ENCODE measurements around the gene EIF3F. TPM values are rescaled to one million over a fixed set of nuclear protein-coding genes. Genes with fewer than 3 reads are reported as not detected.

EIF3F gene
- total RNA-seq, 1 donor from 2014 or later: 200 TPM

DNA sequence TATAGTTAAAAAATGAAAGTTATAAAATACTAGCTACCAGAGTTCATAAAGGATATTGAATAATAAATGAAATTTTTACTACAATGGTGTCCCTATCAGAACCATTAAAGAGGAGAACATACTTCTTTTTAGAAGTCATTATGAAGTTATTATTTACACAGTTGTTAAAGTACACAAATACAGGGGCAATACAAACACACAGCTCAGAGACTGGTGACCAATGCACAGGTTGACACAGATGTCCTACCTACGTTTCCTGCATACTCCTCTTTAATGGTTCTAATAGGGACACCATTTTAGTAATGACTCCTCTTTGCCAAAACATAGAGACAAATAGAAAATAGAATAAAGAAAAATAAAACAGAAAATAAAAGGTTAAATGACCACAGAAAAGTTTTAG is 31.9 kb upstream of the EIF3F start:
- Histone ChIP-seq H3K36me3 (no peaks in the 10 kb centered on the region), H3K4me1 (no peaks in the 10 kb centered on the region)
- intact Hi-C loops (cut with DNase I): no loop called here

DNA sequence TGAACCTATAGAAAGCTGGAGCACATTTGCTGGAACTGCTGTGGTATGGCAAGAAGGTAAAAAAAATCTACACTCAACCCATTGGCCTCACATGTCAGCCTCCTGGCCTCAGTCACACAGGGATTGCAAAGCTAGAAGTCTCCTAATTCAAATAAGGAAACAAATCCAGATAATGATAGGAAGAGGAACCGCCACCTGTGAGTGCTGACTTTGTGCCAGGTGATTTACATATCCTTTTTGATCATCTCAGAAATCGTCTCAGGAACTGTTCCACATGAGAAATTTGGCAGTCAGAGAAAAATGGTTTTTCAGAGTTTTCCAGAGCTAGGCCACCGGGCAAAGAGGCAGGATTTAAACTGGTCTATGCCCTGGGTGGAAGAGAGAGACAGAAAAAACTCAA is 22.9 kb upstream of the EIF3F start:
- no peak for ATAC-seq
- Histone ChIP-seq H3K4me1 (no peaks in the 10 kb centered on the region), H3K4me3 (no peak overlapping the region), H3K9me3 (no peaks in the 10 kb centered on the region), H3K27ac (no peak overlapping the region), H3K27me3 (peaks cover 6% of the 10 kb centered on the region), H3K36me3 (no peaks in the 10 kb centered on the region)
- intact Hi-C loops (cut with DNase I): no loop called here
- DNase-seq: no peak
- TF ChIP-seq, protein P1, sequence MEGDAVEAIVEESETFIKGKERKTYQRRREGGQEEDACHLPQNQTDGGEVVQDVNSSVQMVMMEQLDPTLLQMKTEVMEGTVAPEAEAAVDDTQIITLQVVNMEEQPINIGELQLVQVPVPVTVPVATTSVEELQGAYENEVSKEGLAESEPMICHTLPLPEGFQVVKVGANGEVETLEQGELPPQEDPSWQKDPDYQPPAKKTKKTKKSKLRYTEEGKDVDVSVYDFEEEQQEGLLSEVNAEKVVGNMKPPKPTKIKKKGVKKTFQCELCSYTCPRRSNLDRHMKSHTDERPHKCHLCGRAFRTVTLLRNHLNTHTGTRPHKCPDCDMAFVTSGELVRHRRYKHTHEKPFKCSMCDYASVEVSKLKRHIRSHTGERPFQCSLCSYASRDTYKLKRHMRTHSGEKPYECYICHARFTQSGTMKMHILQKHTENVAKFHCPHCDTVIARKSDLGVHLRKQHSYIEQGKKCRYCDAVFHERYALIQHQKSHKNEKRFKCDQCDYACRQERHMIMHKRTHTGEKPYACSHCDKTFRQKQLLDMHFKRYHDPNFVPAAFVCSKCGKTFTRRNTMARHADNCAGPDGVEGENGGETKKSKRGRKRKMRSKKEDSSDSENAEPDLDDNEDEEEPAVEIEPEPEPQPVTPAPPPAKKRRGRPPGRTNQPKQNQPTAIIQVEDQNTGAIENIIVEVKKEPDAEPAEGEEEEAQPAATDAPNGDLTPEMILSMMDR (IDR thresholded peaks at IDR 0.05): no peak

More for the DNA sequence above, 31.9 kb upstream of the EIF3F start:
- ATAC-seq: no peak
- TF ChIP-seq, protein P1 (IDR thresholded peaks at IDR 0.05): no peak
- H3K9me3 ChIP-seq: no peaks in the 10 kb centered on the region
- no peak for DNase-seq
- H3K4me3 ChIP-seq: no peak overlapping the region
- no peaks in the 10 kb centered on the region for H3K27me3 ChIP-seq
- H3K27ac ChIP-seq: no peak overlapping the region

DNA sequence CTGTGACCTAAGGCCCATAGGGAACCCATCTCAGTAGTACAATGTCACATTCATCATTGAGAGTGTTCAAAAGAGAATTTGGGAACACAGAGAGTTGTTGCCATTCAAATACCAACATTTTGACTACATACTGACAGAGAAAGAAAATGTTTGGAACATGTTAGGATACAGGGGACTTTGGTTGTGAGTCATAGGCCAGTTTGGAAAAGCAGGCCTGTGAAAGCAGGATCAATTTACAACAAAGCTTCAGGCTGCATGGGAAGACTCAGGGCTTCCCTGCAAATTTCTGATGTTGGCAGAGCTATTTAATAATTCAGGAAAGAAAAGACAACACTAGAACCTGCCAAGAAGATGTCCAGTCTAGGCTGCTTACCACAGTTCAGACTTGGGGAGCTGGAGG is 22.3 kb upstream of the EIF3F start:
- H3K27ac ChIP-seq: no peak overlapping the region
- no peak for DNase-seq
- no peaks in the 10 kb centered on the region for H3K9me3 ChIP-seq
- H3K27me3 ChIP-seq: peaks cover 6% of the 10 kb centered on the region
- intact Hi-C loops (cut with DNase I): no loop called here
- TF ChIP-seq, protein P1 (IDR thresholded peaks at IDR 0.05): no peak
- ATAC-seq: no peak
- H3K4me3 ChIP-seq: no peak overlapping the region
- H3K36me3 ChIP-seq: no peaks in the 10 kb centered on the region
- H3K4me1 ChIP-seq: no peaks in the 10 kb centered on the region

DNA sequence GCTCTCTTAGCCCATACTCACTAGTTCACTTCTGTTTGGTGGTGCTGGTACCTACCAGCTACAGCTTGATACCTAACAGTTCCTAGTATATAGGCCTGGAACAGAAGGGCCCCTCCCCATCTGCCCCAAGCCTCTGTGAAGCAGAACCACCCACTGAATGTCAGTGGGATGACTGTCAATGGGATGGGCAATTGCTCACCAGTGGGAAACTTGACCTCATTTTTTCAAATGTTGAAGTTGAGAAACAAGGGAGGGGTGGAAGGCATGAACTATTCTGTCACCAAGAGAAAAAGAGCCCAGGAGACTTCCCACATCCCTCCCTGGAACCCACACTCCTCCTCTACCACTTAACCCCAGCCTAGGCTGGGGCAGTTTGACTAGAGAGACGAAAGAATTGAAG is 21.8 kb upstream of the EIF3F start, which contains the start of gene NLRP10:
Gene NLRP10 (minus strand): TSS at position 62 of the 400 bp plus-strand sequence. CDS start 1,952 bp downstream, outside the sequence.
- Histone ChIP-seq H3K4me1 (no peaks in the 10 kb centered on the region), H3K27ac (no peak within 1 kb of the TSS)
- intact Hi-C loops (cut with DNase I): no loop called here

GRCh38 chr11:7967097-7967496 is 20.0 kb upstream of the EIF3F start:
- H3K36me3 ChIP-seq: no peaks in the 10 kb centered on the region
- no peaks in the 10 kb centered on the region for H3K27me3 ChIP-seq
- no peak overlapping the region for H3K4me3 ChIP-seq
- DNase-seq (no peak), ATAC-seq (no peak)
- TF ChIP-seq, protein P1 (IDR thresholded peaks at IDR 0.05): no peak
- no peaks in the 10 kb centered on the region for H3K9me3 ChIP-seq
- H3K27ac ChIP-seq: no peak overlapping the region
- no peaks in the 10 kb centered on the region for H3K4me1 ChIP-seq
- intact Hi-C loops (cut with DNase I): no loop called here

More for the DNA sequence above, 21.8 kb upstream of the EIF3F start, which contains the start of gene NLRP10:
- no peaks in the 10 kb centered on the region for H3K36me3 ChIP-seq
- TF ChIP-seq, protein P1 (IDR thresholded peaks at IDR 0.05): no peak
- H3K4me3 ChIP-seq: no peak within 1 kb of the TSS
- no peaks in the 10 kb centered on the region for H3K9me3 ChIP-seq
- H3K27me3 ChIP-seq: peaks cover 6% of the 10 kb centered on the region
- ATAC-seq (no peak), DNase-seq (no peak)

GRCh38 chr11:7967826-7968225 is 19.3 kb upstream of the EIF3F start:
- intact Hi-C loops (cut with DNase I): no loop called here
- H3K27me3 ChIP-seq: no peaks in the 10 kb centered on the region
- H3K27ac ChIP-seq: no peak overlapping the region
- H3K4me1 ChIP-seq: no peaks in the 10 kb centered on the region
- no peak overlapping the region for H3K4me3 ChIP-seq
- DNase-seq: no peak
- no peaks in the 10 kb centered on the region for H3K9me3 ChIP-seq
- TF ChIP-seq, protein P1 (IDR thresholded peaks at IDR 0.05): no peak
- ATAC-seq: no peak
- no peaks in the 10 kb centered on the region for H3K36me3 ChIP-seq

Data from upper lobe of right lung (tissue), 1 donor.